Measurements from ENCODE around the gene CASZ1. TPM values are rescaled to one million over a fixed set of nuclear protein-coding genes. Genes with fewer than 3 reads are reported as not detected.

CASZ1 gene
- total and polyA plus RNA-seq, 4 donors: 3.4 to 39.0 (median 13.8) TPM

- Histone ChIP-seq H3K4me3 (ENCODE audit: low read length in 2 of 2) (no peak overlapping the region), H3K36me3 (ENCODE audit: control insufficient read depth in 1 of 2, insufficient read depth in 2 of 2, low read length in 1 of 2) (no peaks in the 10 kb centered on the region), H3K27ac (ENCODE audit: low read depth in 1 of 2, low read length in 2 of 2) (no peak overlapping the region), H3K4me1 (ENCODE audit: control insufficient read depth in 1 of 2, insufficient read depth in 2 of 2, low read length in 2 of 2) (no peaks in the 10 kb centered on the region), H3K27me3 (ENCODE audit: control insufficient read depth in 1 of 2, insufficient read depth in 2 of 2, low read length in 1 of 2) (no peaks in the 10 kb centered on the region), H3K9me3 (ENCODE audit: control insufficient read depth, low read length) (no peaks in the 10 kb centered on the region)
- intact Hi-C loops (cut with DNase I): no loop called here
- WGBS, 2 donors: 94 to 95% methylated on average over 16 of the region's 16 CpGs
- ATAC-seq (ENCODE audit: low FRiP score): no peak
- no peak for DNase-seq
These were observed 90.0 kb downstream of the CASZ1 start for GRCh38 chr1:10706376-10706913.

- intact Hi-C loops (cut with DNase I): no loop called here
- no peak overlapping the region for H3K4me3 ChIP-seq (ENCODE audit: low read length in 2 of 2)
- H3K4me1 ChIP-seq (ENCODE audit: control insufficient read depth in 1 of 2, insufficient read depth in 2 of 2, low read length in 2 of 2): no peaks in the 10 kb centered on the region
- DNase-seq (no peak), ATAC-seq (ENCODE audit: low FRiP score) (no peak)
- H3K27ac ChIP-seq (ENCODE audit: low read depth in 1 of 2, low read length in 2 of 2): no peak overlapping the region
- no peaks in the 10 kb centered on the region for H3K27me3 ChIP-seq (ENCODE audit: control insufficient read depth in 1 of 2, insufficient read depth in 2 of 2, low read length in 1 of 2)
- 95 to 96% methylated on average over 13 of the region's 13 CpGs for WGBS, 2 donors
- H3K36me3 ChIP-seq (ENCODE audit: control insufficient read depth in 1 of 2, insufficient read depth in 2 of 2, low read length in 1 of 2): no peaks in the 10 kb centered on the region
- no peaks in the 10 kb centered on the region for H3K9me3 ChIP-seq (ENCODE audit: control insufficient read depth, low read length)
These were observed 90.5 kb downstream of the CASZ1 start for GRCh38 chr1:10705953-10706352.

GRCh38 chr1:10704368-10704882, 92.0 kb downstream of the CASZ1 start:
- ATAC-seq (ENCODE audit: low FRiP score) (no peak), DNase-seq (no peak)
- Histone ChIP-seq H3K27me3 (ENCODE audit: control insufficient read depth in 1 of 2, insufficient read depth in 2 of 2, low read length in 1 of 2) (no peaks in the 10 kb centered on the region), H3K36me3 (ENCODE audit: control insufficient read depth in 1 of 2, insufficient read depth in 2 of 2, low read length in 1 of 2) (no peaks in the 10 kb centered on the region), H3K4me1 (ENCODE audit: control insufficient read depth in 1 of 2, insufficient read depth in 2 of 2, low read length in 2 of 2) (no peaks in the 10 kb centered on the region), H3K9me3 (ENCODE audit: control insufficient read depth, low read length) (no peaks in the 10 kb centered on the region), H3K27ac (ENCODE audit: low read depth in 1 of 2, low read length in 2 of 2) (no peak overlapping the region), H3K4me3 (ENCODE audit: low read length in 2 of 2) (no peak overlapping the region)
- intact Hi-C loops (cut with DNase I): no loop called here
- 16 to 26% methylated on average over 44 of the region's 44 CpGs for WGBS, 2 donors

GRCh38 chr1:10703702-10704101, 92.7 kb downstream of the CASZ1 start:
- 96 to 97% methylated on average over 8 of the region's 8 CpGs for WGBS, 2 donors
- no peak for DNase-seq
- no peaks in the 10 kb centered on the region for H3K9me3 ChIP-seq (ENCODE audit: control insufficient read depth, low read length)
- no peak overlapping the region for H3K27ac ChIP-seq (ENCODE audit: low read depth in 1 of 2, low read length in 2 of 2)
- H3K4me1 ChIP-seq (ENCODE audit: control insufficient read depth in 1 of 2, insufficient read depth in 2 of 2, low read length in 2 of 2): no peaks in the 10 kb centered on the region
- no peaks in the 10 kb centered on the region for H3K36me3 ChIP-seq (ENCODE audit: control insufficient read depth in 1 of 2, insufficient read depth in 2 of 2, low read length in 1 of 2)
- ATAC-seq (ENCODE audit: low FRiP score): no peak
- H3K27me3 ChIP-seq (ENCODE audit: control insufficient read depth in 1 of 2, insufficient read depth in 2 of 2, low read length in 1 of 2): no peaks in the 10 kb centered on the region
- H3K4me3 ChIP-seq (ENCODE audit: low read length in 2 of 2): no peak overlapping the region
- intact Hi-C loops (cut with DNase I): no loop called here

GRCh38 chr1:10701145-10701544, 95.3 kb downstream of the CASZ1 start:
- Histone ChIP-seq H3K4me1 (ENCODE audit: control insufficient read depth in 1 of 2, insufficient read depth in 2 of 2, low read length in 2 of 2) (no peaks in the 10 kb centered on the region), H3K9me3 (ENCODE audit: control insufficient read depth, low read length) (no peaks in the 10 kb centered on the region), H3K27me3 (ENCODE audit: control insufficient read depth in 1 of 2, insufficient read depth in 2 of 2, low read length in 1 of 2) (no peaks in the 10 kb centered on the region), H3K36me3 (ENCODE audit: control insufficient read depth in 1 of 2, insufficient read depth in 2 of 2, low read length in 1 of 2) (no peaks in the 10 kb centered on the region), H3K27ac (ENCODE audit: low read depth in 1 of 2, low read length in 2 of 2) (no peak overlapping the region), H3K4me3 (ENCODE audit: low read length in 2 of 2) (no peak overlapping the region)
- DNase-seq: no peak
- WGBS, 2 donors: 95 to 98% methylated on average over 14 of the region's 14 CpGs
- intact Hi-C loops (cut with DNase I): no loop called here
- ATAC-seq (ENCODE audit: low FRiP score): no peak

- DNase-seq (no peak), ATAC-seq (ENCODE audit: low FRiP score) (no peak)
- no peaks in the 10 kb centered on the region for H3K4me1 ChIP-seq (ENCODE audit: control insufficient read depth in 1 of 2, insufficient read depth in 2 of 2, low read length in 2 of 2)
- H3K9me3 ChIP-seq (ENCODE audit: control insufficient read depth, low read length): no peaks in the 10 kb centered on the region
- H3K27ac ChIP-seq (ENCODE audit: low read depth in 1 of 2, low read length in 2 of 2): no peak overlapping the region
- WGBS, 2 donors: 84% methylated on average over 7 of the region's 7 CpGs
- intact Hi-C loops (cut with DNase I): loop anchor here (10.0 kb wide), 3 partner anchors 175 to 1115 kb away; partner anchors contain the start of genes CLSTN1 (in 1 of the 2) and TMEM201 (in 1 of the 2)
- no peak overlapping the region for H3K4me3 ChIP-seq (ENCODE audit: low read length in 2 of 2)
- H3K36me3 ChIP-seq (ENCODE audit: control insufficient read depth in 1 of 2, insufficient read depth in 2 of 2, low read length in 1 of 2): no peaks in the 10 kb centered on the region
- no peaks in the 10 kb centered on the region for H3K27me3 ChIP-seq (ENCODE audit: control insufficient read depth in 1 of 2, insufficient read depth in 2 of 2, low read length in 1 of 2)
These were observed 97.0 kb downstream of the CASZ1 start for GRCh38 chr1:10699470-10699835.

- Histone ChIP-seq H3K27ac (ENCODE audit: low read depth in 1 of 2, low read length in 2 of 2) (no peak overlapping the region), H3K36me3 (ENCODE audit: control insufficient read depth in 1 of 2, insufficient read depth in 2 of 2, low read length in 1 of 2) (no peaks in the 10 kb centered on the region), H3K4me1 (ENCODE audit: control insufficient read depth in 1 of 2, insufficient read depth in 2 of 2, low read length in 2 of 2) (no peaks in the 10 kb centered on the region), H3K4me3 (ENCODE audit: low read length in 2 of 2) (no peak overlapping the region), H3K27me3 (ENCODE audit: control insufficient read depth in 1 of 2, insufficient read depth in 2 of 2, low read length in 1 of 2) (no peaks in the 10 kb centered on the region), H3K9me3 (ENCODE audit: control insufficient read depth, low read length) (no peaks in the 10 kb centered on the region)
- intact Hi-C loops (cut with DNase I): loop anchor here (10.0 kb wide), 3 partner anchors 174 to 1114 kb away; partner anchors contain the start of genes CLSTN1 (in 1 of the 2) and TMEM201 (in 1 of the 2)
- ATAC-seq (ENCODE audit: low FRiP score) (no peak), DNase-seq (no peak)
- 91 to 92% methylated on average over 14 of the region's 14 CpGs for WGBS, 2 donors
These were observed 97.5 kb downstream of the CASZ1 start for GRCh38 chr1:10698726-10699469.

GRCh38 chr1:10697621-10698160, 98.8 kb downstream of the CASZ1 start:
- Histone ChIP-seq H3K4me1 (ENCODE audit: control insufficient read depth in 1 of 2, insufficient read depth in 2 of 2, low read length in 2 of 2) (no peaks in the 10 kb centered on the region), H3K27ac (ENCODE audit: low read depth in 1 of 2, low read length in 2 of 2) (no peak overlapping the region), H3K27me3 (ENCODE audit: control insufficient read depth in 1 of 2, insufficient read depth in 2 of 2, low read length in 1 of 2) (no peaks in the 10 kb centered on the region), H3K4me3 (ENCODE audit: low read length in 2 of 2) (no peak overlapping the region), H3K36me3 (ENCODE audit: control insufficient read depth in 1 of 2, insufficient read depth in 2 of 2, low read length in 1 of 2) (no peaks in the 10 kb centered on the region), H3K9me3 (ENCODE audit: control insufficient read depth, low read length) (no peaks in the 10 kb centered on the region)
- intact Hi-C loops (cut with DNase I): loop anchor here (10.0 kb wide), 3 partner anchors 173 to 1113 kb away; partner anchors contain the start of genes CLSTN1 (in 1 of the 2) and TMEM201 (in 1 of the 2)
- 93 to 96% methylated on average over 25 of the region's 25 CpGs for WGBS, 2 donors
- no peak for DNase-seq
- ATAC-seq (ENCODE audit: low FRiP score): no peak

Measured in aorta (tissue), 5 donors.